ENCODE measurements around the gene DVL1.

DVL1 gene

GRCh38 chr1:1344655-1345361 lies 4.4 kb downstream of the DVL1 start:
- Histone ChIP-seq H2BK12ac (ENCODE audit: low read length in 2 of 2) (peak overlapping the region in 1 of 2 experiments; percentile 14), H3K4me3 (ENCODE audit: insufficient read depth in 1 of 2, low read depth in 1 of 2, low read length in 2 of 2) (peak overlapping the region; percentile 14 to 91), H3K14ac (ENCODE audit: low read length in 2 of 2) (peak overlapping the region in 1 of 2 experiments; percentile 77), H3K79me1 (replicated peaks; ENCODE audit: low read length, poor library complexity, severe bottlenecking) (peaks cover 32% of the 10 kb centered on the region), H4K8ac (ENCODE audit: low read length) (peak overlapping the region; percentile 80), H3K23ac (ENCODE audit: low read length in 2 of 2) (peak overlapping the region in 1 of 2 experiments; percentile 43), H4K91ac (ENCODE audit: low read length) (peak overlapping the region; percentile 90), H2AFZ (ENCODE audit: low read depth, low read length) (no peak overlapping the region), H2BK15ac (ENCODE audit: low read depth, poor library complexity, severe bottlenecking) (peak overlapping the region; percentile 75), H3K4ac (ENCODE audit: low read depth in 1 of 2, low read length in 2 of 2) (peak overlapping the region in 1 of 2 experiments; percentile 64), H2BK120ac (ENCODE audit: low read depth, low read length) (no peak overlapping the region), H2AK5ac (ENCODE audit: low read length, severe bottlenecking) (peak overlapping the region; percentile 85), H3K4me2 (ENCODE audit: low read length, poor library complexity, severe bottlenecking) (peak overlapping the region; percentile 46), H3K27me3 (ENCODE audit: control insufficient read depth in 1 of 2, insufficient read depth in 1 of 2, low read length in 2 of 2) (no peaks in the 10 kb centered on the region), H3K36me3 (ENCODE audit: control insufficient read depth in 1 of 2, insufficient read depth in 2 of 2, low read depth in 1 of 2, low read length in 2 of 2) (peaks cover 19 to 55% of the 10 kb centered on the region in 2 experiments), H3K4me1 (ENCODE audit: control insufficient read depth, insufficient read depth, low read depth, low read length) (peaks cover 71% of the 10 kb centered on the region), H3K27ac (ENCODE audit: low read length, poor library complexity, severe bottlenecking) (no peak overlapping the region), H2BK5ac (ENCODE audit: low read depth, low read length, poor library complexity, severe bottlenecking) (peak overlapping the region; percentile 35), H3K9me3 (ENCODE audit: control insufficient read depth, low read length) (no peaks in the 10 kb centered on the region), H3K18ac (ENCODE audit: low read depth in 1 of 2, low read length in 2 of 2) (peak overlapping the region; percentile 18 to 23), H3K9ac (ENCODE audit: low read length) (peak overlapping the region; percentile 89)
- WGBS, result 56% methylated on average over 15 of the region's 15 CpGs
- DNase-seq, result peak; percentile 61

GRCh38 chr1:1343811-1344421 lies 5.3 kb downstream of the DVL1 start:
- Histone ChIP-seq H2BK15ac (ENCODE audit: low read depth, poor library complexity, severe bottlenecking) (no peak overlapping the region), H3K9ac (ENCODE audit: low read length) (peak overlapping the region; percentile 89), H3K9me3 (ENCODE audit: control insufficient read depth, low read length) (no peaks in the 10 kb centered on the region), H2BK12ac (ENCODE audit: low read length in 2 of 2) (no peak overlapping the region), H3K27ac (ENCODE audit: low read length, poor library complexity, severe bottlenecking) (no peak overlapping the region), H3K4me1 (ENCODE audit: control insufficient read depth, insufficient read depth, low read depth, low read length) (peaks cover 71% of the 10 kb centered on the region), H3K79me1 (replicated peaks; ENCODE audit: low read length, poor library complexity, severe bottlenecking) (peaks cover 32% of the 10 kb centered on the region), H4K91ac (ENCODE audit: low read length) (no peak overlapping the region), H2AK5ac (ENCODE audit: low read length, severe bottlenecking) (no peak overlapping the region), H4K8ac (ENCODE audit: low read length) (no peak overlapping the region), H2BK5ac (ENCODE audit: low read depth, low read length, poor library complexity, severe bottlenecking) (no peak overlapping the region), H3K4me2 (ENCODE audit: low read length, poor library complexity, severe bottlenecking) (no peak overlapping the region), H3K14ac (ENCODE audit: low read length in 2 of 2) (no peak overlapping the region), H3K36me3 (ENCODE audit: control insufficient read depth in 1 of 2, insufficient read depth in 2 of 2, low read depth in 1 of 2, low read length in 2 of 2) (peaks cover 22 to 64% of the 10 kb centered on the region in 2 experiments), H3K4ac (ENCODE audit: low read depth in 1 of 2, low read length in 2 of 2) (no peak overlapping the region), H3K4me3 (ENCODE audit: insufficient read depth in 1 of 2, low read depth in 1 of 2, low read length in 2 of 2) (peak overlapping the region in 1 of 2 experiments; percentile 16), H3K18ac (ENCODE audit: low read depth in 1 of 2, low read length in 2 of 2) (no peak overlapping the region), H2AFZ (ENCODE audit: low read depth, low read length) (no peak overlapping the region), H3K23ac (ENCODE audit: low read length in 2 of 2) (no peak overlapping the region), H2BK120ac (ENCODE audit: low read depth, low read length) (no peak overlapping the region), H3K27me3 (ENCODE audit: control insufficient read depth in 1 of 2, insufficient read depth in 1 of 2, low read length in 2 of 2) (no peaks in the 10 kb centered on the region)
- 94% methylated on average over 24 of the region's 24 CpGs for WGBS
- no peak for DNase-seq

- no peak for DNase-seq
- Histone ChIP-seq H3K27me3 (ENCODE audit: control insufficient read depth in 1 of 2, insufficient read depth in 1 of 2, low read length in 2 of 2) (no peaks in the 10 kb centered on the region), H3K9me3 (ENCODE audit: control insufficient read depth, low read length) (no peaks in the 10 kb centered on the region), H3K23ac (ENCODE audit: low read length in 2 of 2) (no peak overlapping the region), H2BK5ac (ENCODE audit: low read depth, low read length, poor library complexity, severe bottlenecking) (no peak overlapping the region), H2AK5ac (ENCODE audit: low read length, severe bottlenecking) (no peak overlapping the region), H3K4me1 (ENCODE audit: control insufficient read depth, insufficient read depth, low read depth, low read length) (peaks cover 60% of the 10 kb centered on the region), H3K36me3 (ENCODE audit: control insufficient read depth in 1 of 2, insufficient read depth in 2 of 2, low read depth in 1 of 2, low read length in 2 of 2) (peaks cover 31 to 77% of the 10 kb centered on the region in 2 experiments), H3K79me1 (replicated peaks; ENCODE audit: low read length, poor library complexity, severe bottlenecking) (peaks cover 34% of the 10 kb centered on the region), H2AFZ (ENCODE audit: low read depth, low read length) (no peak overlapping the region), H3K18ac (ENCODE audit: low read depth in 1 of 2, low read length in 2 of 2) (no peak overlapping the region), H3K4me2 (ENCODE audit: low read length, poor library complexity, severe bottlenecking) (no peak overlapping the region), H2BK12ac (ENCODE audit: low read length in 2 of 2) (no peak overlapping the region), H4K8ac (ENCODE audit: low read length) (no peak overlapping the region), H3K14ac (ENCODE audit: low read length in 2 of 2) (no peak overlapping the region), H3K9ac (ENCODE audit: low read length) (no peak overlapping the region), H2BK15ac (ENCODE audit: low read depth, poor library complexity, severe bottlenecking) (no peak overlapping the region), H3K4me3 (ENCODE audit: insufficient read depth in 1 of 2, low read depth in 1 of 2, low read length in 2 of 2) (no peak overlapping the region), H2BK120ac (ENCODE audit: low read depth, low read length) (no peak overlapping the region), H4K91ac (ENCODE audit: low read length) (no peak overlapping the region), H3K27ac (ENCODE audit: low read length, poor library complexity, severe bottlenecking) (no peak overlapping the region), H3K4ac (ENCODE audit: low read depth in 1 of 2, low read length in 2 of 2) (no peak overlapping the region)
- 95% methylated on average over 18 of the region's 18 CpGs for WGBS
Measured at GRCh38 chr1:1342584-1343115, 6.6 kb downstream of the DVL1 start.

- peaks cover 31 to 82% of the 10 kb centered on the region in 2 experiments for H3K36me3 ChIP-seq (ENCODE audit: control insufficient read depth in 1 of 2, insufficient read depth in 2 of 2, low read depth in 1 of 2, low read length in 2 of 2)
- H2BK5ac ChIP-seq (ENCODE audit: low read depth, low read length, poor library complexity, severe bottlenecking), result no peak overlapping the region
- H3K4ac ChIP-seq (ENCODE audit: low read depth in 1 of 2, low read length in 2 of 2), result no peak overlapping the region
- peaks cover 54% of the 10 kb centered on the region for H3K4me1 ChIP-seq (ENCODE audit: control insufficient read depth, insufficient read depth, low read depth, low read length)
- no peak overlapping the region for H2BK15ac ChIP-seq (ENCODE audit: low read depth, poor library complexity, severe bottlenecking)
- H3K79me1 ChIP-seq (replicated peaks; ENCODE audit: low read length, poor library complexity, severe bottlenecking), result peaks cover 35% of the 10 kb centered on the region
- no peaks in the 10 kb centered on the region for H3K27me3 ChIP-seq (ENCODE audit: control insufficient read depth in 1 of 2, insufficient read depth in 1 of 2, low read length in 2 of 2)
- WGBS, result 98% methylated on average over 24 of the region's 28 CpGs
- H3K9ac ChIP-seq (ENCODE audit: low read length), result no peak overlapping the region
- no peak overlapping the region for H4K8ac ChIP-seq (ENCODE audit: low read length)
- H2AFZ ChIP-seq (ENCODE audit: low read depth, low read length), result no peak overlapping the region
- no peak overlapping the region for H3K4me3 ChIP-seq (ENCODE audit: insufficient read depth in 1 of 2, low read depth in 1 of 2, low read length in 2 of 2)
- no peak overlapping the region for H4K91ac ChIP-seq (ENCODE audit: low read length)
- H2BK12ac ChIP-seq (ENCODE audit: low read length in 2 of 2), result no peak overlapping the region
- H3K14ac ChIP-seq (ENCODE audit: low read length in 2 of 2), result no peak overlapping the region
- no peak overlapping the region for H3K27ac ChIP-seq (ENCODE audit: low read length, poor library complexity, severe bottlenecking)
- no peak overlapping the region for H3K4me2 ChIP-seq (ENCODE audit: low read length, poor library complexity, severe bottlenecking)
- H3K23ac ChIP-seq (ENCODE audit: low read length in 2 of 2), result no peak overlapping the region
- no peak overlapping the region for H2BK120ac ChIP-seq (ENCODE audit: low read depth, low read length)
- H2AK5ac ChIP-seq (ENCODE audit: low read length, severe bottlenecking), result no peak overlapping the region
- no peaks in the 10 kb centered on the region for H3K9me3 ChIP-seq (ENCODE audit: control insufficient read depth, low read length)
- DNase-seq, result no peak
- H3K18ac ChIP-seq (ENCODE audit: low read depth in 1 of 2, low read length in 2 of 2), result no peak overlapping the region
Measured at GRCh38 chr1:1342061-1342562, 7.1 kb downstream of the DVL1 start.
